Skeletal muscle tissue (tissue), 2 donors: ENCODE results near the gene PCF11. TPM values are rescaled to one million over a fixed set of nuclear protein-coding genes. Genes with fewer than 3 reads are reported as not detected.

ENCODE experiments used
- small RNA-seq: library from RNA; depleted of rRNA; stranded (forward); fragments of <200 nt; gene quantifications from one replicate; pipeline ENCODE3, GENCODE V24; 2014
- total RNA-seq: library from RNA; depleted of rRNA; stranded (reverse); fragments of >200 nt; gene quantifications from one replicate; pipeline ENCODE4 v1.2.3, GENCODE V29; 2014

PCF11 gene
- total RNA-seq, 1 donor from 2014 or later, result 30.3 TPM

Small RNA genes within 50 kb of the gene (small RNA-seq; reads per million reads assigned to genes)
- not detected for gene AP000873.5

Other genes starting within 250 kb of the PCF11 start
- 16.2 TPM for gene RAB30, start 85.2 kb upstream of the PCF11 start, total RNA-seq
- 4.2 TPM for gene ANKRD42, start 36.6 kb downstream of the PCF11 start, total RNA-seq
- 58.5 TPM for gene CCDC90B, start 129.2 kb downstream of the PCF11 start, total RNA-seq